HG03060 (cell line): Measurements from ENCODE around the gene ZBTB47.

Experiments used
- ATAC-seq: cut with Tn5 transposase; IDR thresholded peaks from one replicate; pipeline ENCODE4 v1.9.1; 2021; ENCODE audit warnings: low read depth, moderate number of reproducible peaks; ENCODE audit not compliant: unreplicated experiment

The ZBTB47 gene

DNA sequence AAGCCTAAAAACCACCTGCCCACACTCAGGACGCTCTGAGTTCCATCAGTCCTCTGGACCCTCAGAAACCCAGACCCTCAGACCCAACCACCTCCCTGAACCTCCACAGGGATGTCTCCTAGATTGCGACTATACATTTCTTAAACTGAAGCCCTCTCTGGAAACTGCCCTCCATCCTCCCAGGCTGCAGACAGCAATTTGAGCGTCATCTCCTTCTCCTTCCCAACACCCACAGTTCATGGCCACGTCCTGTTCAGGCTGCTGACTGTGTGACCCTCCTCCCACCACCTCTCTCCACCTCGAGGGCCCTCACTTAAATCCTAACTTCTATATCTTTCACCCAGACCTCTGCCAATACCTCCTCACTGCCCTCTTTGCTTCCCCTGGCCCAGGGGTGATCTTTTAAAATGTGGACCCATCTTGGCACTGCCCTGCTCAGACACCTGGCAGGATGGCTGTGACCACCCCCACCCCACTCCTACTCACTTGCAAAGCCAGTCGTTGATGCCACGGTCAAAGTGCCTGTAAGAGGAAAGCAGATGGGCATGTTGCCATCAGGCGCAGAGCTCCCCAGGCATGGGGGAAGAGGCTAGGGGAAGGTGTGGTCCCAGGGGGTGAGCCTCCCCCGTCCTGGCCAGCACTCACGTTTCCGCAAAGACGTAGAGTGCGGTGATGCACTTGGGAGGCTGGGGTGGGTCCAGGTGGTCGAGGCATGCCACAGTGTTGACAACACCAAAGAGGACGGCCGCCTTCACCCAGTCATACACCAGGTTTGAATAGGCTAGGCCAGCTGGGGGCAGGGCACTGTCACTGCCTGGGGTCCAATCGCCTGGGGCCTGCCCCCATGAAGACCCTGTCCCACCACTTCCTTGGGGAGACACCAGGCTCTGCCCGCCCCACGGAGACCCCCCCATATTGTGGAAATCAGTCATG is 43.1 kb downstream of the ZBTB47 start:
- no peak for ATAC-seq

DNA sequence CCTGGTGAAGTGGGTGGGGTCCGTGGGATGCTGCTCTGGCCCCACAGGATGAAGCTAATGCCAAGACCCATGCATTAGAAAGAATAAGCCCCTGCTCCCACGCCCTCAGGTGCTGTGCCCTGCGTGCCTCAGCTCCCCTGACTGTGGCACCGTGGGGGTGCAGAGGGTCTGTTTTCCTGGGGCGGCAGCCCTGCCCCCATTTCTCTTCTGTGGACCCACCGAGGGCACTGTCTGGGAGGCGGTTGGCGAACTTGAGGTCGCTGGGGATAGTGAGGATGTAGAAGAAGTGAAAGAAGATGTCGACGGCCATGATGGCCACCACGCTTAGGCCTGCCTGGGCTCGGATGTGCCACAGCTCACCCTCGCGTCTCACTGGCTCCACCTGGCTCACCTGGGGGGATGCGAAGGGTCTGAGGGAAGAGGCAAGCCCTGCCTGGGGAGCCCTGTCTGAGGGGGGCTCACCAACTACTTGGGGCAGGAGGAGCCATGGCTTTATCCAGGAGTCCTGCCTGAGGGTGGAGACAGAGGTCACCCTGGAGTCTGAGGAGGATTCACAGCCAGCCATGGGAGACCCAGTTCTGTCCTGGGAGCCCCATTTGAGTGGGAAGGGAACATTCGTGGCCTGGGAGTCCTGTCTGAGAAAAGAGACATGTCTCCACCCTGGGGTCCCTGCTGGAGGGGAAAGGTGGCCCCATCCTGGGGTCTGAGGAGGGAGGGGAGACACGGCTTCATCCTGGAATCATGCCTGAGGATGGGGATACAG is 44.0 kb downstream of the ZBTB47 start:
- no peak for ATAC-seq

DNA sequence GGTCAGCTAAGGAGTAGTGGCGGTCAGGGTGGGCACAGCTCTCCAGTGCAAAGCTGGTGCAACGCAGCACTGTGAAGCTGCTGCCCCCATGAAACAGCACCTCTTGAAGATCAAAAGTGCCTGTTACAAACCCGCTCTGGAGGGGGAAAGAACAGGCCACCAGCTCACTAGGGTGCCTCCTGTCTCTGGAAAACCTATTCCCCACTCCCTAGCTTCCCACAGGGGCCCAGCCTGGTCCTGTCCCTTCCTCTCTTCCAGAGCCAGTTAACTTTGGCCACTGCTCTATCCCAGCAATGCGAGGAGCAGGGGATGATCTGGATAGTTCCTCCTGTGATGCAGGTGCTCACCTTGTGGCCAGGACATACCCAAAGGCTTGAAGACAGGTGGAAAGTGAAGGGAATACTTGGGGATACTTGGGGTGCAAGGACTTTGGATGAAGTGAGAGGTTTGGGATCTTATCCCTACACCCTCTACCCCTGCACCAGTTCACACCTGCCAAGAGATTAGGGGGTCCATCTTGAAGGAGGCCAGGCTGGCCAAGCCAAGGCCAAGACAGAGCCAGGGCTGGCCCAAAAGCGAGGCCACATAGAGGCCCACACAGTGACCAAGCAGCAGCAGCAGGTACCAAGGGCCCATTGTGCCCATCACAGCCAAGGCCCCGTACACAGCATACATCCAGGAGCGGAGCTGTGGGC is 44.9 kb downstream of the ZBTB47 start:
- no peak for ATAC-seq

DNA sequence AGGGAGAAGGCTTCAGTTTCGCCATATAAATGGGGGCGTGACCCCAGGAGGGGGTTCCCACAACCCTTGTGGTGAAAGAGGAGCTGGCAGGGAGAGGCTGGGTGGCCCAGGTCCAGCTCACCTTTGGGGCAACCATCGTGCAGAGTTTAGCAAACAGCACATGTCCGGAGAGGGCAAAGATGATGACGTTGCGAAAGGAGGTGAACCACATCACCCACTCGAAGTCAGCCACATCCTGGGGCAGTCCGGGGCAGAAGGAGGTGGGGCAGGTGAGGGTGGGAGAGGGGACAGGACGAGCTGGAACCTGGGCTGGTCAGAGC is 45.4 kb downstream of the ZBTB47 start:
- ATAC-seq = no peak

DNA sequence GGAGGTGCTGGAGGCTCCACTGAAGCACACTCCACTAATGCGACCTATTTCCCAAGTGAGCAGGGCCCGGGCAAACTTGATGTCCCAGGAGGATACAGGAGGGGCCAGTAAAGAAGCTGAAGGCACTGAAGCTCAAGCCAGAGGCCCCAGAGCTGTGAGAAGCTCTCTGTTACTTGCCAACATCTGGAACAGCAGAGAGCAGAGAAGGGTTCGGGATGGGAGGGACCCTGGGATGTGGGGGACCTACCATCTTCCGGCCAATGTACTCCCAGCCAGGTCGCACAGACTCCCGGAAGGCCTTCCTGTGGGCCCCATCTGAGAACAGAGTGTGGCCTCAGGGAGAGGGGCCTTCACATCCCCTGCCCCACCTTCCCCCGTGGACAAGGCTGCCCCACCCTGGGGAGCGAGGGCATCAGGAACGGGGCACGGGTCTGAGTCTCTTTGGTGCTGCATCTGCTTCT is 46.0 kb downstream of the ZBTB47 start:
- ATAC-seq = no peak

DNA sequence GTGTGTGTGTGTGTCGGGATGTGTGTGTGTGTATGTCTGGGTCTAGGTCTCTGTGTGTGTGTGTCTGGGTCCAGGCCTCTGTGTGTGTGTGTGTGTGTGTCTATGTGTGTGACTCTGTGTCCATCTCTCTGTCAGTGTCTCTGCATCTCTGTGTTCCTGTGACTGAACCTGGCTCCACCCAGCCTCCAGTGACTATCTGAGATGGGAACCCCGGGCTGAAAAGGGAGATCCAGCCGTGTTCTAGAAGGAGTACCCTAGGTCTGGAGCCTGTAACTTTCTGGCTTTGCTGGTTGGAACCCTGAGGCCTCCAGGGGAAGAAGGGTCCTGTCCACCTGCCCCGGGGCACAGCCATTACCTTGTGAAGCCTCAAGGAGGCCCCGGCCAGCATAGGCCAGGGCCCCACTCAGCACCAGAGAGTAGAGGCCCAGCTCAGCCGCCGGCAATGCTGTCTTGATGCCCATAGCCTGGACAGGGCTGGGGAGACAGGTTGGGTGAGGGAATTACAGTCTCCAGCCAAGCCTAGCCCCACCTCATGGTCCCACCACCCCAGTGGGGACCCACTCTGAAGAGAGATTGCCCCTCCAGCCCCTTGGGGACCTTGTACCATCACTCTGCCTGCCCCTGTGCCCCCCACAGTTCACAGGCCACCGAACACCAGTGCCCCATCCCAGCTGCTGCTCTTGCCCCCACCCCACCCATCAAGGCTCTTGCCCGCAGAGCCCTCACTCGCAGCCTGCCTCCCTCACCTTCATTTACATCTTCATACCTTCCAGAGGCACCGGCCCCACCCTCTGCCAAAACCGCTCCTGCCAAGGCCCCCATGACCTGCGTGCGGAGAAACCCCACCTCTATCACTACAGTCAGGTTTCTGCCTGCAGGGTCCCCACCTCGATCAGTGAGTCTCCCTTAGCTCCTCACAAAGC is 47.1 kb downstream of the ZBTB47 start:
- ATAC-seq = no peak

DNA sequence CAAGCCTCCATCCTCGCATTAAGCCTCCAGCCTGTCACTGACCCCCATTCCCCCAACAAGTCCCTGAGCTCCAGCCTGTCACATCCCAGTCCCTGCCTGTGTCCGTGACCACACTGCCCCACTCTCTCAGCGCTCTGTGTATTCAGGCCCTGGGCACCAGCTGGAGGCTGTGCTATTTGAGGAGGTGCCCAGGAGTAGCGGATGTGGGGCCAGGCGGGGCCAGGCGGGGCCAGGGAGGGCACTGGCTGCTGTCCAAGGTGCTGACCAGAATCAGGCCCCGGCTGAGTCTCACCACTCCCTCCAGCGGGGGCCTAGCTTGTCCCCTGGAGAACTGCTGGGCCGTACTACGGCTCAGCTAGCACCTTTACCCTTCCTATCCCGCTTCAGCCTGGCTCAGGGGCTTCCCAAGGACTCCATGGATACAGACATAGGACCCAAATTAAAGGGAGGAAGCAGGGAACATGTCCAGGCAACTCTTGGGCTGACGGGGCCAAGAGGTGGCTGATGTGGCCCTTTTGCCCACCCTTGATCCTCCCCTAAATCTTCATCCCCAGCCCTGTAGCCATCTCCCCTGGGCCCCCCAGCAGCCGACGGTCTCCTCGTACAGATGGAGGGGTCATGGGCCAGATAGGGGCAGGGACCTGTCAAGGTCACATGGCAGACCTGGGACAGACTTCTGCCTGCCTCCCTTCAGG is 48.0 kb downstream of the ZBTB47 start:
- no peak for ATAC-seq

DNA sequence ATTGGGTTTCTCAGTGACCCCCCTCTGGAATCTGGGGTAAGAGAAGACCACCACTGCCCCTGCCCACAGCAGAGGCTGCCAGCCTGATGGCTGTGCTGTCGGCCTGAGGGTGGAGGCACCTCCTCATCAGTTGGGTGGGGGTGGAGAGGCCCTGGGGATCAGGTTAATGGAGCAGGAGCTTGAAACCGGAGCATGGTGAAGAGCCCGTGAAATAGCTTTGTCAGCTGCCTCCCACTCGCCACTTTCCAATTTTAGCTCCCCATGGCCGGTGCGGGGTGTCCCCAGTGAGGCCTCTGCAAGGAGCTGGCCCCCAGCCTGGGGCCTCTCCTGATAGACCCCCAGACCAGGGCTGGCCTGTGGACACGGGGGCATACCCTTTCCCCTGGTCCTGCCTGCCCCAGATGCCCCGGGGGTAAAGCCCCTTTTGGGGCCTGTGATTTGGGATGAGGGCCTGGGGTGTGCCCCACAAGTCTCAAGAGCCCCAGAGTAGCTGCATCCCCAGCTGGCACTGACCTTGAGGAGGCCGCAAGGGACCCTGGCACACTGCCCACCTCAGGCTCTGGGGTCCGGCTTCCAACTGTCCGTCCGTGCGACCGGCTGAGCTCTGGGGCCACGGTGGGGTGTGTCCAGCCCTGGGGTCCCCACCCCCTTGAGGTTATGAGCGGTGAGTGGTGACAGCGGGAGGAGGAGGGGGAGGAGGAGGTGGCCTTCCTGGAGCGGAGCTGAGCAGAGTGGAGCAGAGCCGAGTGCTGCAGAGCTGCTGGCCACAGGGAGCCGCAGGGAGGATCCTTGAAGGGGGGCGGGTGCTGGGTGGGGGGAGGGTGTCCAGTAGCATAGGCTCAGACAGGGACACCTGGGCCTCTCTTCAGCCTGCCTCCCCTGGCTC is 48.8 kb downstream of the ZBTB47 start, which contains the start of gene HHATL:
TSS of gene HHATL (minus strand) at position 733 of the 886 bp plus-strand sequence. CDS start 1,972 bp downstream, outside the sequence.
- no peak for ATAC-seq

DNA sequence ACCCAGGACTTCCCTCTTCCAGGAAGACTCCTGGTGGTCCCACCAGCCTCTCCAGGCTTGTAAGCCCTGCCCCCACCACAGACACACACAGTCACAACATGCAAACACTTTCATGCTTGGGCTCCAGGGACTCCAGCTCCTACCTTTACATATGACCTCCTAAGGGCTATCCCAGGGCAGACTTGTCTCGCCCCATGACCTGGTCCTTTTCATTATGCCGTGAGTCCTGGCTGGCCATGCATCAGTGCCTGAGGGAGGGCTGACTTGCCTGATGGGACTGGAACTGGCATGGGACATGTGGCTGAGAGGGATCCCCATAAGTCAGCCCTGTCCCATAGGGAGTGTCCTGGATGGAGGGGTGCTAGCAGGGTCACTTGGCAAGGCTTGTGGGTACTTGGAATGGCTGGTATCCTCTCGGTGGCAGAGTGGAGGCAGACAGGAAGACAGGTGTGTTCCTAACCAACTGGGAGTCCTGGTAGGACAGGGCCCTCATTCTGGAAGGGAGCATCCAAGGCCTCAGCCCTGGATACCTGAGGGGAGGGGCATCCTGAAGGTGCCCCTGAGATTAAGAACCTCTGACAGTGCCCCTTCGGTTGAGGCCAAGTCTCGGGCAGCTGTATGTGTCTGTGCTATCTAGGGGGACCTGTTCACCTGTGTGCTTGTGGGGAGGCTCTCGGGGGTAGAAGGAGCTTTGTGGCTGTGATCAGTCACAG is 49.6 kb downstream of the ZBTB47 start:
- no peak for ATAC-seq

DNA sequence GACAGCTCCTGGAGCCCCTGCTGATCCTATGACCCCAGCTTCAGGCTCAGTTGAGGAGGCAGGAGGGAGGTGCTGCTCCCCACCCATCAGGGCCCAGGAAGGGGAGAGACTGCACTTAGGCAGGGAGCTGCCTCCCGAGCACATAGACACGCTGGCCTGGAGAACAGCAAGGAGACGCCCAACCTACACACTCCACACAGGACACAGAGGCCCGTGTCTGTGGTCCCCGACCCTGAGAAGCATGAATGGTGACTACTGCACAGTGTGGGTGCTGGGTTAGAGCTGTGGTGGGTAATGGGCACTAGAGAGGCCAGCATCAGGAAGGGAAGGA is 50.2 kb downstream of the ZBTB47 start:
- ATAC-seq = no peak

DNA sequence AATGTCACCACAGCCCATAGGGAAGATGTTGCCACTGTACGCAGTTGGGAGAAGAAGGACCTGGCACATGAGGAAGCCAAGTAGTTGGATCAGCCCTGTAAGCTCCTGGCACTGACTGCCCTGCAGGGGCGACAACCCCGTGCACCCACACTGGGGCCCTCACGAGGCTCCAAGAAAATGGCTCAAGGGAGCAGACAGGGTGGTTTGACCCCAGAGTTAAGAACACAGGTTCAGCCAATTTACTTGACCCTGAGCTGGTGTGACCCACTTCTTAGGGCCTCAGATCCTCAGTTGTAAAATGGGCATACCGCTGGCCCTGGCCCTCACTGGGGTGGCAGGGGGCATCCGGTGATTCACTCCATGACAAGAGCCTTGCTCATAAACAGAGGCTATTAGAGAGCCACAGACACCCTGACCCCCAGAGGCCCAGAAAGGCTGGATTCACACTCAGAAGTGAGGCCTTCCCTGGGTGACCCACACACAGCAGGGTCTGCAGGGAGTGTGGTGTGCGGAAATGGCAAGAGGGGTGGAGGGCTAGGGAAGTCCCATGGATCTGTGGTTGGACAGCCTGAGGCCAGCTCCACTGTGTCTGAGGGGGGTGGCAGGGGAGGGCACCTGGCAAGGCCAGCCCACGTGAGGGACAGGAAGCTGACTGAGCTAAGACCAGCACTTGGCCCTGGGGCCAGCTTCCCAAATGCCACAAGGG is 50.8 kb downstream of the ZBTB47 start:
- no peak for ATAC-seq

DNA sequence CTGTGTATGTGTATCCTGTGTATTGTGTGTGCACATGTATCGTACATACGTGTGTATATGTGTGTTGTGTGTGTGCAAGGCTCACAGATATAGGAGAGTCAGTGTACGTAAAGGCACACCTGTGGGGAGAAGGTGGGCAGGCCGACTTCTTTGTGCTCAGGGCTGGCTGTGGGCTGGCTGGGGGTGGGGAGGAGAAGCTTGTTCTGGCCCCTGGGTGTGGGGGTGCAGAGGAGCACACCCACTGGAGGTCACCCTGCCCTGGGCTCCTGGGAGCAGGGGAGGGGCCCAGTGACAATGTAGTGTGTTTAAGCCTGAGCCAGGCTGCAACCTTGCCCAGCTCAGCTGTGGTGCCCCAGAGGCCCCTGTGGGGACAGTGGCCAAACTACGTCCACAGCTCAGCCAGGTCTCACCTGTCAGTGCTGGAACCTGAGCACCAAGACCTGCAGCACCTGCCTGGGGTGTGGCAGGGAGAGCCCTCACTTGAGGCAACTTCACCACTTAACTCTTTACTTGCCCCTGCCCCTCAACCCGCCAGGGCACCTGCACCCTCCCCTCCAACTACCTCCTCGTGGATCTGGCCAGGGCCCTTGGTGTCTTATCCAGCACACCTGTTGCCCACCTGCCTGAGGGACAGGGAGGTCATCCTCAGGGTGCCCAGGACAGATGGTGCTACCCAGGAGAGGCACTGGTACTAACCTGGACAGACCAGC is 51.7 kb downstream of the ZBTB47 start:
- no peak for ATAC-seq

DNA sequence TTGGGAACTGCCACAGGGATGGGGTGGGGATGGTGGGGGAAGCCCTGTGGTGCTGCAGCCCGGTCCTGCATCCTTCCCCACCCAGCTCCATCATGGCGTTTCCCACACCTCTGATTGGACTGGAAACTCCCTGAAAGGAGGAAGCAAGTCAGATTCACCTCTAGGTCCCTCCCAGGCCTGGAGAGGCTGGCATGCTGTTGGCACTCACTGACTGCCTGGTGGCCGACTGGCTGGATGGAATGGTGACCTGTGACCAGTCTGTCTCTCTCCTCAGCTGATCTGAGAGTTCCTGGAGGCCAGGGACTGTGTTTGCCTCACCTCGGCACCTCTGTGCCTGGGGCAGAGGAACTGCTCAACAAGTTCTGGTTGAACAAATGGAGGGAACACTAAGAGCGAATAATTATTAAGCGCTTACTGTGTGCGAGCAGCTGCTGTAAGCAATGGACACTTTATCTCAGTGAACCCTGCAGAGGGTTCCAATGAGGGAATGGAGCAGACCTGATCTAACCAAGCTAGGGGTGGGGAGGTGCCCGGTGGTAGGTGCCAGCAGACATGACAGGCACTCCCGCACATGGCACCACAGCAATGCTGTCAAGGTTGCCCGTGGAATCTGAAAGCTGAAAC is 52.6 kb downstream of the ZBTB47 start:
- no peak for ATAC-seq

DNA sequence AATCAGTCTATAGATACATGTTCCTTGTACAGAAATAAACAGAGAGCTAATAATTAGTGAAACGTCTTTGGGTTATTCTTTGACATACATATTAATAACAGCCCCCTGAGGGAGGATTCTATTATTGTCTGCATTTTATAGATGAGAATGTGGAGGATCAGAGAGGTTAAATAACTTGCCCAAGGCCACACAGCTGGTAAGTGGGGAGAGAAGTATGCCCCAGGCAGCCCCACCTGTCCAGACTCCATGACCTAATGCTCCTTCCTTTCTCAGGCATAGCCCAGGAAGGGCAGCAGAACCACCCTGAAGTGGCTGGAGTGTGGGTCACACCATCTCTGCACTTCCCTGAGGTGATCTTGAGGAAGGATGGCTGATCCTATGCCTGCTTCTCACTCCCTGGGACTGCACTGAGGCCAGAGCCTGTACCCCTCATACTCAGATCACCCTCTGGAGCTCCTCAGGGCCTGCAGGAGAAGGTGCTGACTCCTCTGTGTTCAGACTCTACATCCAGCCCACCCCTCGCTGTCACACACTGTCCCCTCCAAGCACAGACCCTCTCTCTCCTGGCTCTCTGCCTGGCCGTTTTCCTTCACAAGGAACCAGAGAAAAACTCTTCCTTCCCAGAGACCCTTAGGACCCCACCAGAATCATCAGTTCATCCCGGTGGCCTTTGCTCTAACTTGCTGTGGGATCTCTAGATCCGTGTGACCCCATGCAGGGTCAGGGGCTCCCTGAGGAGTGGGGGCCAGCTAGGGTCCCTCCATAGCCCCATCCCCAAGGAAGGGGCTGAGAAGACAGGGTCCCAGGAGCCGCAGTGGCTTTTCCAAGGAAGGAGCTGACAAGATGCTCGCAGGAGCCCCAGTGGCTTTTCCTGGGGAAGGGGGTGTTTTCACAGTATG is 53.5 kb downstream of the ZBTB47 start:
- ATAC-seq = no peak

DNA sequence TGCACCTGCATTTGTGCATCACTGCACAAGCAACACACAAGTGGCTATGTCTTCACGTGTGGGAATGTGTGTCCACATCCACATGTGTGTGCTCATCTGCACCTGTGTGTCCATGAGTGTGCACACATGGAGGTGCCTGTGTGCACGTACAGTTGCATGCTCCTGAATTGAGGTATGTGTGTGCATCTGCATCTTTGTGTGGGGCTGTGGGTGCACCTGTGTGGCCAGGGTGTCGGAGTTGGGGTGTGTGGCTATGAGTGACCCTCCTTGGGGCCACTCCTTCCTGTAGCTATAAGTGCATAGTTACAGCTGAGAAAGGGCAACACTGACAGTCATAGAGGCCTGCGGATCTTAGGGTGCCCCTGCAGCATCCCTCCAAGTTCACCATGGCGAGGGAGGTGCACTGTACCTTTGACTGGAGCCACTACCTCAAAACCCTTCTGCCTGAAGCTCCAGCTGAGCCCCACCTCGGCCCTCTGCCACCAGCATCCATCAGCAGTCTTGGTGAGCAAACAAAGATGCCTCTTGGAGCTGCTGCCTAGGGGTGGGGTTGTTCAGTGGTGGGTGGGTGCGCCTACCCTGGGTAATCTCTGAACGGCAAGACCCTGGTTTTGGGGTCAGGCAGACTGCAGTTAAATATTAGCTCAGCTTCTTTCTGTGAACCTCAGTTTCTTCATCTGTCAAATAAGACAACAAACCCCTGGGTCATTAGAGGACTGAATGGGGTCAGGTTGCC is 54.3 kb downstream of the ZBTB47 start:
- no peak for ATAC-seq
